ENCODE measurements around the gene CYFIP1. TPM values are rescaled to one million over a fixed set of nuclear protein-coding genes. Genes with fewer than 3 reads are reported as not detected.

CYFIP1 gene
- total and polyA plus RNA-seq, 2 of the 8 experiments (the other 6 are each of a cell fraction or from before 2014, with no cell fraction given): 38.6 to 81.7 TPM

- Histone ChIP-seq H3K14ac (ENCODE audit: insufficient read length) (no peak overlapping the region), H2BK5ac (ENCODE audit: low read depth, low read length) (no peak overlapping the region), H2AFZ (ENCODE audit: low read length) (no peak overlapping the region), H3K4me3 (ENCODE audit: extremely low read depth in 1 of 4, insufficient read depth in 2 of 4, low read depth in 3 of 4, low read length in 4 of 4) (no peak overlapping the region), H3K4me2 (ENCODE audit: insufficient read depth in 1 of 2, low read depth in 2 of 2, low read length in 2 of 2) (no peak overlapping the region), H4K91ac (replicated peaks; ENCODE audit: insufficient read length, low read length) (no peak overlapping the region), H2BK20ac (ENCODE audit: low read length) (no peak overlapping the region), H3K36me3 (ENCODE audit: control insufficient read depth in 2 of 4, insufficient read depth in 4 of 4, low read length in 3 of 4) (peaks cover 9 to 45% (median 26%) of the 10 kb centered on the region in 4 experiments), H3K18ac (ENCODE audit: extremely low read depth, low read length) (no peak overlapping the region), H4K5ac (ENCODE audit: insufficient read length, low read depth, low read length) (no peak overlapping the region), H4K8ac (ENCODE audit: extremely low read depth, insufficient read depth, low read length) (no peak overlapping the region), H3K4ac (replicated peaks; ENCODE audit: insufficient read length, low read depth, low read length) (no peak overlapping the region), H3K56ac (replicated peaks; ENCODE audit: insufficient read length, low read depth, low read length) (no peak overlapping the region), H3K27me3 (replicated peaks in 1 of 4; ENCODE audit: control insufficient read depth in 3 of 4, extremely low read depth in 1 of 4, insufficient read depth in 3 of 4, low read length in 3 of 4) (no peaks in the 10 kb centered on the region), H2BK120ac (replicated peaks; ENCODE audit: low read depth, low read length) (no peak overlapping the region), H3K23ac (ENCODE audit: insufficient read length) (no peak overlapping the region), H3K9ac (replicated peaks in 1 of 4; ENCODE audit: extremely low read depth in 1 of 4, low read depth in 3 of 4, low read length in 3 of 4) (no peak overlapping the region), H3K27ac (ENCODE audit: low read depth, low read length) (no peak overlapping the region), H3K9me3 (ENCODE audit: insufficient read depth in 2 of 2, low read depth in 1 of 2, low read length in 1 of 2) (no peaks in the 10 kb centered on the region), H2BK15ac (ENCODE audit: low read length) (no peak overlapping the region), H4K20me1 (replicated peaks in 1 of 2; ENCODE audit: control insufficient read depth in 1 of 2, insufficient read depth in 2 of 2, low read length in 2 of 2) (peaks cover 0 to 4% of the 10 kb centered on the region in 2 experiments), H3K79me2 (ENCODE audit: control insufficient read depth in 1 of 2, insufficient read depth in 2 of 2, low read length in 2 of 2) (peaks cover 0 to 3% of the 10 kb centered on the region in 2 experiments; a peak in 1 of 4 replicates), H3K79me1 (ENCODE audit: low read depth, low read length) (no peaks in the 10 kb centered on the region), H3K4me1 (replicated peaks in 1 of 4; ENCODE audit: control insufficient read depth in 3 of 4, insufficient read depth in 4 of 4, low read length in 3 of 4) (peaks cover 0 to 5% (median 3%) of the 10 kb centered on the region in 4 experiments; a peak in 4 of 7 replicates), H3K23me2 (ENCODE audit: low read depth, low read length) (no peaks in the 10 kb centered on the region), H2BK12ac (ENCODE audit: low read depth, low read length) (no peak overlapping the region), H2AK5ac (ENCODE audit: low read depth, low read length) (no peak overlapping the region)
- ChIA-PET POLR2A (ENCODE audit: partially characterized antibody) (interaction anchor here (1.3 to 3.1 kb wide), 2 partner anchors 12 to 29 kb away, joined by 6 to 11 read pairs; no protein-coding TSS in a partner anchor), CTCF (ENCODE audit: partially characterized antibody) (no interaction called here)
- no peak for FAIRE-seq
- DNase-seq (ENCODE audit: low read depth in 1 of 2, low spot score in 2 of 2): no peak
- WGBS, 2 experiments (ENCODE audit: extremely low coverage in 1 of 2, insufficient coverage in 1 of 2, insufficient read length in 1 of 2, insufficient replicate concordance in 2 of 2, low coverage in 1 of 2, low lambda C conversion rate in 2 of 2, missing lambda C conversion rate in 1 of 2): 89% methylated on average over 4 of the region's 4 CpGs; no CpG with 5 or more reads in 1 of the 2 experiments
- TF ChIP-seq TBP (IDR thresholded peaks at IDR 0.05; ENCODE audit: low read depth, low read length) (no peak), POLR2A (IDR thresholded peaks at IDR 0.05; ENCODE audit: control extremely low read depth in 1 of 2, low read depth in 2 of 2, low read length in 2 of 2) (no peak), CTCF (IDR thresholded peaks at IDR 0.05; ENCODE audit: control extremely low read depth in 1 of 3, insufficient read depth in 1 of 3, low read depth in 1 of 3, low read length in 3 of 3) (no peak), NRF1 (IDR thresholded peaks at IDR 0.05; ENCODE audit: low read depth, low read length) (no peak), KDM4A (IDR thresholded peaks at IDR 0.05; ENCODE audit: low read depth, low read length, severe bottlenecking) (no peak), GABPA (IDR thresholded peaks at IDR 0.05; ENCODE audit: borderline replicate concordance, insufficient read depth, low read length) (no peak)
These were observed 111.7 kb downstream of the CYFIP1 start for GRCh38 chr15:22868495-22868894.

Measured in H1 (cell line).